Activated CD8-positive, alpha-beta memory T cell treated with anti-CD3 and anti-CD28 coated beads, Interleukin-2, amount 50 U/mL, for 1 hour (primary cell): ENCODE data around the gene PKD1L1.
"Not testable (repeated sequence)": the region's sequence is repeated elsewhere in the genome, so short reads cannot be mapped to it uniquely, and the experiment has no call there.

Experiments used
- DNase-seq: peaks from one replicate; pipeline ENCODE4 v3.0.0-alpha.2; 2020; ENCODE audit errors: extremely low read depth

The PKD1L1 gene

GRCh38 chr7:47818796-47819606 is 129.3 kb downstream of the PKD1L1 start:
- DNase-seq = no peak

GRCh38 chr7:47817917-47818316 is 130.3 kb downstream of the PKD1L1 start:
- DNase-seq = no peak

GRCh38 chr7:47816647-47817046 is 131.6 kb downstream of the PKD1L1 start:
- DNase-seq = no peak

GRCh38 chr7:47815867-47816266 is 132.4 kb downstream of the PKD1L1 start:
- DNase-seq = no peak

GRCh38 chr7:47814905-47815613 is 133.2 kb downstream of the PKD1L1 start:
- no peak for DNase-seq

- DNase-seq = no peak
These were observed 134.5 kb downstream of the PKD1L1 start for GRCh38 chr7:47813620-47814260.

- DNase-seq = no peak
These were observed 135.7 kb downstream of the PKD1L1 start for GRCh38 chr7:47812429-47813136.

- no peak for DNase-seq
These were observed 136.5 kb downstream of the PKD1L1 start for GRCh38 chr7:47811632-47812380.

GRCh38 chr7:47809387-47809786 is 138.9 kb downstream of the PKD1L1 start:
- no peak for DNase-seq

GRCh38 chr7:47808321-47808720 is 139.9 kb downstream of the PKD1L1 start:
- no peak for DNase-seq

GRCh38 chr7:47807756-47808155 is 140.5 kb downstream of the PKD1L1 start:
- DNase-seq = no peak

- no peak for DNase-seq
These were observed 141.1 kb downstream of the PKD1L1 start for GRCh38 chr7:47807126-47807525.

GRCh38 chr7:47806701-47807103 is 141.6 kb downstream of the PKD1L1 start:
- no peak for DNase-seq

- DNase-seq = no peak
These were observed 143.3 kb downstream of the PKD1L1 start for GRCh38 chr7:47804767-47805545.

- DNase-seq = no peak
These were observed 144.4 kb downstream of the PKD1L1 start for GRCh38 chr7:47803846-47804245.

- DNase-seq = no peak
These were observed 145.2 kb downstream of the PKD1L1 start for GRCh38 chr7:47803025-47803424.

GRCh38 chr7:47801423-47801822 is 146.8 kb downstream of the PKD1L1 start:
- no peak for DNase-seq

GRCh38 chr7:47799524-47799923 is 148.7 kb downstream of the PKD1L1 start:
- no peak for DNase-seq

GRCh38 chr7:47796347-47796746 is 151.9 kb downstream of the PKD1L1 start:
- DNase-seq = no peak

- DNase-seq = no peak
These were observed 152.6 kb downstream of the PKD1L1 start for GRCh38 chr7:47795631-47796030.

GRCh38 chr7:47795126-47795525 is 153.1 kb downstream of the PKD1L1 start:
- DNase-seq = not testable (repeated sequence)
